HG03025 (cell line): ENCODE results near the gene ANKZF1.

Source experiments
- ATAC-seq: cut with Tn5 transposase; IDR thresholded peaks from one replicate; pipeline ENCODE4 v1.9.1; 2021; ENCODE audit warnings: mild to moderate bottlenecking, moderate library complexity; ENCODE audit not compliant: unreplicated experiment, low FRiP score

Gene ANKZF1

GRCh38 chr2:219207884-219208740 lies 21.5 kb upstream of the ANKZF1 start:
- ATAC-seq, result no peak

GRCh38 chr2:219209236-219210195 lies 20.1 kb upstream of the ANKZF1 start:
- no peak for ATAC-seq

- ATAC-seq, result no peak
These were observed 19.3 kb upstream of the ANKZF1 start for GRCh38 chr2:219210196-219210885.

- no peak for ATAC-seq
These were observed 18.7 kb upstream of the ANKZF1 start for GRCh38 chr2:219210886-219211362.

- no peak for ATAC-seq
These were observed 16.6 kb upstream of the ANKZF1 start for GRCh38 chr2:219213026-219213415.

GRCh38 chr2:219213486-219214071 lies 16.0 kb upstream of the ANKZF1 start:
- no peak for ATAC-seq

- no peak for ATAC-seq
These were observed 15.5 kb upstream of the ANKZF1 start for GRCh38 chr2:219214141-219214540.

- ATAC-seq, result no peak
These were observed 14.8 kb upstream of the ANKZF1 start for GRCh38 chr2:219214786-219215185.

- no peak for ATAC-seq
These were observed 13.6 kb upstream of the ANKZF1 start for GRCh38 chr2:219215871-219216534.

GRCh38 chr2:219216535-219216915 lies 13.1 kb upstream of the ANKZF1 start:
- no peak for ATAC-seq

- ATAC-seq, result peak; percentile 11
These were observed 11.3 kb upstream of the ANKZF1 start for GRCh38 chr2:219218217-219218731.

GRCh38 chr2:219218732-219219701 lies 10.6 kb upstream of the ANKZF1 start, which contains the start of gene ABCB6:
ABCB6 (minus strand) TSS chr2:219218958; CDS start chr2:219218673, 285 bp downstream.
- ATAC-seq, result peak; percentile 75

GRCh38 chr2:219219784-219220532 lies 9.6 kb upstream of the ANKZF1 start:
- ATAC-seq, result no peak

- no peak for ATAC-seq
These were observed 8.8 kb upstream of the ANKZF1 start for GRCh38 chr2:219220652-219221402.

GRCh38 chr2:219221957-219222518 lies 7.6 kb upstream of the ANKZF1 start:
- ATAC-seq, result no peak

GRCh38 chr2:219223831-219224610 lies 5.6 kb upstream of the ANKZF1 start:
- no peak for ATAC-seq
